NCI-H1694 treated with DMSO at 0.1 percent for 48 hours (cell line): ENCODE data around the gene COL18A1.
"Not testable (repeated sequence)": the region's sequence is repeated elsewhere in the genome, so short reads cannot be mapped to it uniquely, and the experiment has no call there.

Experiments used
- DNase-seq: peaks from one replicate; lab custom pipeline; 2025; lab: John Stamatoyannopoulos, UW

Gene COL18A1

DNA sequence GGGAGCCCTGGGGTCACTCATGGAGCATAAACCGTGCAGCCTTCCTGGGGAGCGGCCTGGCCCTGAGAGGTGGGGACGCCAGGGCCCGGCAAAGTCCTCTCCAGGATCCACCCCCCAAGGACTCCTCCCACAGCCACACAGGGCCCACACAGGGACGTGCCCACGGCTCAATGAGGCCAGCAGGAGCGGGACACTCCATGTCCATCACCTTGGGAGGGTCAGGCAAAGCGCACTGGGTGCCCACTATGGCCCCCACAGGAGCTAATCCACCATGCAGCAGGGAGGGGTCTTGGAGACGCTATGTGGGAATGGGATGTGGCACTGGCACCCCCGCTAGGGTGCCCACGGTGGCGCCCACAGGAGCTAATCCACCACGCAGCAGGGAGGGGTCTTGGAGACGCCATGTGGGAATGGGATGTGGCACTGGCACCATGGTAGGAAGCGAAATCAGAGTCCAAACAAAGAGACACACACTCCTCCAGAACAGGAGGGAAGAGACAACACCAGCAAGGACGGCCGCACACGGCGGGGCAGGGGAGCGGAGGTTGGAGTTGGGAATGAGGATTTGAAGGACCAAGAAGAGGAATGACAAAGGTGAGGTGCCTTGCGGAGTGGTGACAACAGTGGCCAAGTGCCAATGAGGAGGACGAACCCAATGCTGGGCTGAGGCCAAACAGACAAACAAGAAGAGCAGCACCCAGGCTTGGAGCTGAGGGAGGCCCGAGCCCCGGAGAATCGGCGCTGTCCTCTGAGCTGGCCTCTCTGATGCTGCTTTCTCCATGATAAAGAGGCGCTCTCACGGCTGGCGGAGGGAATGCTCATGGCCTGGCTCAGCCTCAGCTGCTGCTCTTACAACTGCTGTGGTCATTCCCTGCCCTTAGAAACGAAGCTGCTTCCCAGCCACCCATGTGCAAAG lies 155.4 kb downstream of the COL18A1 start:
- no peak for DNase-seq

DNA sequence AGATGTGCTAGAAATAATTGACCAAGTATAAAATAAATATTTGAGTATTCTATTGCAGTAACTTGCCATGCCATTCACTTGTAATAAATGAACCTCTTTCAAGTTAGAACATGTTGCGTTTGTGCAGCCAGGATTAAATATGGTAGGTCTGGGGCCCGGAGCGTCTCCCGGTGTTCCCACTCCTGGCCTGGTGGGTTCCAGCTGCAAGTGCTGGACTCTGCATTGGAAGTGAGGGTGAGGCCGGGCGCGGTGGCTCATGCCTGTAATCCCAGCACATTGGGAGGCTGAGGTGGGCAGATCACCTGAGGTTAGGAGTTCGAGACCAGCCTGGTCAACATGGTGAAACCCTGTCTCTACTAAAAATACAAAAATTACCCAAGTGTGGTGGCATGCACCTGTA lies 156.3 kb downstream of the COL18A1 start:
- DNase-seq, result not testable (repeated sequence)

- DNase-seq, result no peak
These were observed 157.4 kb downstream of the COL18A1 start for GRCh38 chr21:45562402-45562801.

- no peak for DNase-seq
These were observed 158.0 kb downstream of the COL18A1 start for GRCh38 chr21:45562965-45563364.
